HG02943 (cell line): ENCODE results near the gene INSM1.

Experiments used
- ATAC-seq: cut with Tn5 transposase; IDR thresholded peaks from one replicate; pipeline ENCODE4 v1.9.1; 2021; ENCODE audit warnings: mild to moderate bottlenecking, low read depth, moderate library complexity; ENCODE audit not compliant: unreplicated experiment

The INSM1 gene

DNA sequence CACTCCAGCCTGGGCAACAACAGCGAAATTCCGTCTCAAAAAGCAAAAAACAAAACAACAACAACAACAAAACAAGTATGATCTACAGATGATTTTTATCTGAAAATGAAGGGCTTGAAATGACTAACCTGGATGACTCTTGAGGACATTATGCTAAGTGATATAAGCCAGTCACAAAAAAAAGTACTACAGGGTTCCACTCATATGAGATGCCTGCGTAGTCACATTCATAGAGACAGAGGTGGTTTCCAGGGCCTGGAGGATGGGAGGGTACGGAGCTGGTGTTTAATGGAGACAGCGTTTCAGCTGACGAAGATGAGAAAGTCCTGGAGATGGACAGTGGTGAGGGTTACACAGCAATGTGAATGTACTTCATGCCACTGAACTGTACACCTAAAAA is 8.3 kb upstream of the INSM1 start:
- ATAC-seq = no peak

DNA sequence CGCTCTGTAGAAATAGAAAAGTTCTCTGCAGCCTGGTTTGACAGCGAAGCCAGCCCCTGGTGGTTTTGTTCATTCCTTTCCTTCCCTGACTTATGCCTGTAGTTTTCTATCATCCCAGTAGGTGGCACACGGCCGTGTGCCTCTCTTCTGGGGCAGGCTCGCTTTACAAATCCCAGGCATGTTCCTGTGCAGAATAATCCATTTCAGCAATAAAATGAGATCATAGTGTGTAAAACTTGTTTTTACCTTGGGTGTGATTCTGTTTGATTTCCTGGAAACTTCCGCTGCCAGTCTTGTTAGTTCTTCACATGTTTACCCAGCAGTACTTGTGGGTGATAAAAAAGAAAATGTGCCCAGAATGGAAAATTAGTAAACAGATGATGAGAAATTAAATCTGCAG is 7.4 kb upstream of the INSM1 start:
- no peak for ATAC-seq

DNA sequence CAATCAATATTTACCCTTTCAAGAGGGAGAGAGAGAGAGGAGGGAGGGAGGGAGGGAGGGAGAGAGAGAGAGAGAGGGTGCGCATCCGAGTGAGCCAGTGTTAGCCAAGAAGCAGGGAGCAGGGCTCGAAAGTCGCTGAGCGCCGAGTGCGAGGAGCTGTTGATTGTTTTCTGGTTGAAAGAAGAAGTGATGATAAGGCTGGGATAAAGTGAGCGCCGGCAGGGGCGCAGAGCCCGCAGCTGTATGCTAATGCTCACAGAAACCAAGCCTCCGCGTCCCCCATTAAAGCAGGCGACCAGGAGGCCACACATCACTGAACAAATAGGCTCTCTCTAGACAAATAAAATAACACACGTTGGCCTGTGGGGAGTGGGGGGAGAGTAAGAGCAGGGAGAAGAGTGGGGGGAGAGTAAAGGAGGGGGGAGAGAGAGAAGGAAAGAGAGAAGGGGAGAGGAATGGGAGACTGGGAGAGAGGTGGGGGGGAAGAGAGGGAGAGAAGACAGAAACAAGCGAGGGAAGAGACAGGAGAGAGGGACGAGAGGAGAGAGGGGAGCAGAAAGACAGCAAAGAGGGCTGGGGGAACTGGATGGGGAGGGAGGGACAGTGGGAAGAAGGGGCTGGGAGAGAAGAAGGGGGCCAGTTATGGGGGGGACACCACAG is 5.0 kb upstream of the INSM1 start:
- no peak for ATAC-seq

DNA sequence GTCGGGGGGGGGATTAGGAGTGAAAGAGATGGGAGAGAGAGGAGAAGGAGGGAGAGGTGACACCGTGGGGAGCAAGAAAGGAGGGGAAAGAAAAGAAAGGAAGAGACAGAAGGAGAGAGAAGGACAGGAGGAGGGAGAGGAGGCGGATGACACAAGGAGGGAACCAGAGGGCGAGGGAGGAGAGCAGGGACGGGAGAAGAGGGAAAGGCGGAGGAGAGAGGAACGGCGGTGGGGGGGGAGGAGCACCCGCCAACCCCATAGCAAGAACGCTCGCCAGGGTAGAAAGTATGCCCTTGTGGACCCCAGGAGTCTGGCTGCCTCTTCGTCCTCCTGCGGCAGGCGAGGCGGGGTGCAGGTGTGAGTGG is 4.5 kb upstream of the INSM1 start:
- ATAC-seq = no peak

DNA sequence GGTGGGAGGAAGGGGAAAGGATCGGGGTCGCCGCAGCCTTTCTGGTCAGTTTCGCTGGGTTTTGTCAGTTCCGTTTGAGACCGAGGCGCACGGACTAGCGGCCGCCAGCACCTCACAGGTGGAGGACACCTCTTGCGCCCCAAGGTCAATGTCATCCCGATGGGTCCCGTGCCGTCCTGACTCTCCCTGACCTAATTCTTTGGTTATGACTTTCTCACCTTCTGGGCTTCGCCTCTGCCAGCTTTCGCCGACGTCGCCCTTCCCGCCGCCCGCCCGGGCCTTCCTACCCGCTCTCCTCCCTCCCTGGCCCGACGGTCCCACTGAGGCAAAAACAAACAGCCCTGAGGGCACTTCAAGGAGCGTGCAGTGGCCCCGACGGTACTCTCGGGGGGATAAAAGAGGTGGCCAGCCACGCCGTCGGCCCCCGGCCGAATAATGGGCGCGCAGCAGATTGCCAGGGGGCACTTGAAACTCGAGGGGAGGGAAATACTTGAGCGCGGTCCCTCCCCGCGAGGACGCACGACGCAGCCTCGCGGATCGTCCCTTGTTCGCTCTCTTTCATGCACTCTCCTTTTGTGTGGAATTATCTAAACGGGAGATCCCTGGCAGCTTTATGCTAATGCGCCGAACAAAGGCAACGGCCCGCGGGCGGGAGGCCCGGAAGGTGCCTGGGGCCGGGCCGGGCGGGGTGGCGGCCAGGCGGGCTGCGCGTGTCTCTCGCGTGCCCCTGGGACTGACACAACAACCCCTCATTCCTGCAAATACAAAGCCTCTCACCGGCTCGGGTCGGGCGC is 3.9 kb upstream of the INSM1 start:
- ATAC-seq = no peak

DNA sequence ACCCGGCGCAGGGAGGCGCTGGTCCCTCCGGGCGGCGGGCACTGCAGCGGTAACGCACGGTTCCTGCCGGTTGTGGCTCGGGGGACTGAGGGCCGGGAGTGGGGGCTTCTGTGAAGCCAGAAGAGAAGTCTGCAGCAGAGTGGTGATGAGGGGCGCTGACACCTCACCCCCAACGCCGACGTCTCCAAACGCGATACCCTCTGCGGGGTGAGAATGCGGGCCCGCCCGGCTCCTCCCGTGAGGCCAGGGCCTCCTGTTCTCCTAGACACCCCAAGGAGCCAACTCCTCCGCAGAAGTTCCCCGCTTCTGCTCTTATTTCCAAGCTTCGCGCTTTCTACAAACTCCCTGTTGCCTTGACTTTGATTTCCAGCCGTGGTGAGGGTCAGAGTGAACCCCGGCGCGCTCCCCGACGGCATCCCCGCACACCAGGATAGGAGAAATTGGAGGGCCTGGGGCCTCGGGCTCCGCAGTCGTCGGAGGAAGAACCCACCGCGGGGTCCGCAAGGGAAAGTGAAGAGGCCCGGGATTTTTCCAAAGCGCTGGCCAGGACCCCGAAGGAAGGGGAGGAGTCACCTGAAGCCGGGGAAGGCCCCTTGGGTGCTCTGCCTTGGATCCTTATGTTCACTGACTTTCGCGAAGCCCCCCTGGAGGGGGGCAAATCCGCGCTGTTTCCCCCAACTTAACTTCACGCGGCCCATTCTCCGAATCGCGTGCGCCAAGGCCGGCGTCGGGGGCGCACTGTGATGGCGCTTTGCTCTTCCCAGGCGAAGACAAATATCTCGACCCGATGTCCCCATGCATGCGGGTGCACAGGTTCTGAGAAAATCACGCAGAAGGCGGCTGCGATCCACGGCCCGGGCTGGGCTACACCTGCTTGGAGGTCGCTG is 3.1 kb upstream of the INSM1 start:
- ATAC-seq = no peak

DNA sequence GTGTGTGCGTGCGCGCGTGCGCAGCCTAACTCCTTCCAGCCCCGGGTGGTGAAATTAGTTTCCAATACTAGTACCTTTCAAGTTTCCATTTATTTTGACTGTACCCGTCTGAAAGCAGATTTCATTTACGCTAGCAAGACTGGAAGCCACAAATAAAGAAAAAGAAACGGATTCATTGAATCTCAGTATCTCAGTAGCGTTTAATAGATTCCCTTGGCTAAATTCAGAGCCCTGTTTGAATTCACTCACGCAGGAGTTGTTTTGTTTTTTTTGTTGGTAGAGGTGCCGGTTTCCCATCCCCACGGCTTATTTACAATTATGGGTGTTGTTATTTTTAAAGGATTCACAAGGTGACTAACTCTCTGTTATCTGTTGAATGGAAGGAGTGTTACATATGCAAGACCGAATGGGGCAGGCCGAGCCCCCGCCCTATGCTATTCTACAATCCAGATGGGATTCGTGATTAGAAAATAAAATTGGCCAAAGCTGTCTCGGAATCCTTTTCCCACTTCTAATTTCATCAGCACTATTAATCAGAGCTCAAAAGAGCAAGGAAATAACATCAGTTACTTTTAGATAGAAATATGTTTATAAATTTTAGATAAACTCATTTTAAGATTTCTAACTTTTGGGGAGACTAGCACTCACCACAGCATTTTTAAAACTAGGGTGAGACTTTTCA is 2.3 kb upstream of the INSM1 start:
- ATAC-seq = no peak

DNA sequence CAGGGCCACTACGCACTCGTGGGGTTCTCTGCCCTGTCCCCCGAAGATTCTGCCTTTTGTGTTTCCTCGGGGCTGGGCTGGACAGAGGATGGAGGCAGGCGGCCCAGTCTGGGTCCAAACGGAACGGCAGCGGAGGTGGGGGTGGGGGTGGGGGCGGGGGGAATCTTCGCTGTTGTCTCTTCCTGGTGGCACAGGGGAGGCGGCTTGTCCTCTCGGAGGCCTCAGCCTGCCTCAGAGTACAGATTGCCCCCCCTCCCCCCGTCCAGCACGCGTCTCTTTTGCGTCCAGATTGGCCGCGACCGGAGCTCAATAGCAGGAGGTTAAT is 1.4 kb upstream of the INSM1 start:
- ATAC-seq = no peak

DNA sequence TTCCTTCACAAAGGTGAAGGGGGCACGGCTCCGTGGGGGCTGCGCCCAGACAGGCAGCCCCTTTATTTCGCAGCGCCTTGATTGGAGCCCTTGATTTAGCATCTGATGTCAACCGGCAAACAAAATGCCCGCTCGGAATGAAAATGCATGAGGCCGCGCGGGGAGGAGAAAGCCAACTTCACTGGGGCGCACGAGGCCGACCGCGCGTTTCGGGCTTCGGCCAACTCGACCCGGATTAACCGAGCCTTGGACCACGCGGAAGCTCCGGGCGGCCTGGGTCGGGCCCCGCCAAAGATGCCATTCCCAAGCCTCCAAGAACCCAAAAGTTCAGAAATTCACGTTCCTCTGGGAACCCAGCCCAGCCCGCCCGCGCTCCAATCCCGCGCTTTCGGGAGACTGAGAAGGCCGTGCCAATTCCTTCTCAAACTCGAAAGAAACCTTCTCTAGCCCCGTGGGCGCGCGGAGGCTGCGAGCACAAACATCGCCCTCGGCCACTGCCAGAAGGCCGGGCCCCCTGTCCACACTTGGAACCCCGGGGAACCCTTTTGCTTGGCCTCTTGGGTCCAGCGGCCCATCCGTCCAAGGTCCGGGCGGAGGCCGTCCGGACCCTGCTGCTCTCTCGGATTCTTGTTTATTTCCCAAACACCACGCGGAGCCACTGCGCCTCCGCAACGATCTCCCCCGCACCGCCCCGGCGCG is 879 bp upstream of the INSM1 start:
- no peak for ATAC-seq

DNA sequence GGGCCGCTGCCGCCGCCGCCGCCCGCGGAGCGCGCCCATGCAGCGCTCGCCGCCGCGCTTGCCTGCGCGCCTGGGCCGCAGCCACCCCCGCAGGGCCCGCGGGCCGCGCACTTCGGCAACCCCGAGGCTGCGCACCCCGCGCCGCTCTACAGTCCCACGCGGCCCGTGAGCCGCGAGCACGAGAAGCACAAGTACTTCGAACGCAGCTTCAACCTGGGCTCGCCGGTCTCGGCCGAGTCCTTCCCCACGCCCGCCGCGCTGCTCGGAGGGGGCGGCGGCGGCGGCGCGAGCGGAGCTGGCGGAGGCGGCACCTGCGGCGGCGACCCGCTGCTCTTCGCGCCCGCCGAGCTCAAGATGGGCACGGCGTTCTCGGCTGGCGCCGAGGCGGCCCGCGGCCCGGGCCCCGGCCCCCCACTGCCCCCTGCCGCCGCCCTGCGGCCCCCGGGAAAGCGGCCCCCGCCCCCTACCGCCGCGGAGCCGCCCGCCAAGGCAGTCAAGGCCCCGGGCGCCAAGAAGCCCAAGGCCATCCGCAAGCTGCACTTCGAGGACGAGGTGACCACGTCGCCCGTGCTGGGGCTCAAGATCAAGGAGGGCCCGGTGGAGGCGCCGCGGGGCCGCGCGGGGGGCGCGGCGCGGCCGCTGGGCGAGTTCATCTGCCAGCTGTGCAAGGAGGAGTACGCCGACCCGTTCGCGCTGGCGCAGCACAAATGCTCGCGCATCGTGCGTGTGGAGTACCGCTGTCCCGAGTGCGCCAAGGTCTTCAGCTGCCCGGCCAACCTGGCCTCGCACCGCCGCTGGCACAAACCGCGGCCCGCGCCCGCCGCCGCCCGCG is 730 bp downstream of the INSM1 start:
- no peak for ATAC-seq

DNA sequence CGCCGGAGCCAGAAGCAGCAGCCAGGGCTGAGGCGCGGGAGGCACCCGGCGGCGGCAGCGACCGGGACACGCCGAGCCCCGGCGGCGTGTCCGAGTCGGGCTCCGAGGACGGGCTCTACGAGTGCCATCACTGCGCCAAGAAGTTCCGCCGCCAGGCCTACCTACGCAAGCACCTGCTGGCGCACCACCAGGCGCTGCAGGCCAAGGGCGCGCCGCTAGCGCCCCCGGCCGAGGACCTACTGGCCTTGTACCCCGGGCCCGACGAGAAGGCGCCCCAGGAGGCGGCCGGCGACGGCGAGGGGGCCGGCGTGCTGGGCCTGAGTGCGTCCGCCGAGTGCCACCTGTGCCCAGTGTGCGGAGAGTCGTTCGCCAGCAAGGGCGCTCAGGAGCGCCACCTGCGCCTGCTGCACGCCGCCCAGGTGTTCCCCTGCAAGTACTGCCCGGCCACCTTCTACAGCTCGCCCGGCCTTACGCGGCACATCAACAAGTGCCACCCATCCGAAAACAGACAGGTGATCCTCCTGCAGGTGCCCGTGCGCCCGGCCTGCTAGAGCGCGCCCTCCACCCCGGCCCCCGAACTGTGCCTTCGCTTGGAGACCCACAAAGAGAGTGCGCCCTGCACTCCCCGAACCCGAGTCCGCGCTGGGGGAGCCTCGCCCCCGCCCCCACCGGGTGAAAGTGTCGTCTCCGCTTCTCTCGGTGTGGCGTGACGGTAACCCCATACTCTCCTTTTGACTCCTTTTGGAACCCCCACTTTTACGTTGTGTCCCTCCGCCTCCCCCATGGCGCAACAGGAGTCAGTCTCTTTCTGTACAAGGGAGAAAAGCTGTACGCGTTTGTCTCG is 1.6 kb downstream of the INSM1 start:
- no peak for ATAC-seq

DNA sequence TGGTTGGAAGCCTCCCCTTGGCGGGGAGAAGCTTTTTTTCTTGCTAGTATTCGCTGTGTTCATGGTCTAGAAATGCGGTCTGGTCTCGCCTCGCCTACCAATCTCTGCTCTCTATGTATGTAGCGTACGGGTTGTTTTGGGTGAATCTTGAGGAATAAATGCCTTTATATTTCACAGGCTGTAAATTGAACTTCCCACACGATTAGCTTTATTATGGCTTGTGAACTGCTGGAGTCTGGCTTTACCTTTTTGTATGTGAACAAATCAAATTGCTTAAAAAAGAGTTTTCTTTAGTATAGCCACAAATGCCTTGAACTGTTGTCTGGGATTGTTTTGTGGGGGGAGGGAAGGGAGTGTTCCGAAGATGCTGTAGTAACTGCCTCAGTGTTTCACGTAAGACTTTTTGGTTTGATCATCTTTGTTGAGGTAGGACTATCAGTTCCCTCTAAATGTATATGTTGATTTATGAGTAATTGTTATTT is 2.2 kb downstream of the INSM1 start:
- no peak for ATAC-seq

DNA sequence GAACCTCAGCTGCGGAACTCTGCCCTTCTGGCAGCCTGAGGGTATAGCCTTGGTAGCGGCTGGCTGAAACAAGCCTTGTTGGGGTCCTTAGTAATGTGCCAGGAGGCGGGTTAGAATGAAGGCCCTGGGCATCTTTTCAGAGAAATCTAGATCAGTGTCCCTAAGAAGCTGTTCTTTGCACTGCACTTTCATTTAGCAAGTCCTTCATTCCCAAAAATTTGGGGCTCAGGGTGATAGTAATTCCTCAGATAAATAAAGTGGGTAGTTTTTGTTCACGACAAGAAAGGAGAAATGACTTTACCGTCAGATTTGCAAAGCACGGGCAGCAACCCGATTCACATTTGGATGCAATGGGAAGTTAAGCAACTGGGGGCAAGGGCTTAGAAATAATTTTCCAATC is 3.2 kb downstream of the INSM1 start:
- no peak for ATAC-seq

DNA sequence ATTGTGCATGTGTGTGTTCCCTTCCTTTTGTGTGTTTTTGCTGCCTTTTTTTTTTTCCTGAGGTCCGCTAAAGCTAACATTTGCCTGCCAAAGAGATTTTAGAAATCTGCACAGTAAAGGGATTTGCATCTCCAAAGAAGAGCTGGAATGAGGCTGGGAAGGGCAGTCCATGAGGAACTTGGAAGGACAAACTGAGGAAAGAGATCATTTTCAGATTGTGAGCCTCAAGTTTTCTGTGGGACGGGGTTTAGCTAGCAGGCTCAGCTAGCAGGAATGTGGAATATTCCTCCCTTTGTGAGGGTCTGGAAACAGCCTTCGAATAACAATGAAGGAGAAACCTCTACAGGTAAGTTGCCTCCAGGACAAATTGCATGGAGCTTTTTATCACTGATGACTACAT is 3.8 kb downstream of the INSM1 start:
- no peak for ATAC-seq

DNA sequence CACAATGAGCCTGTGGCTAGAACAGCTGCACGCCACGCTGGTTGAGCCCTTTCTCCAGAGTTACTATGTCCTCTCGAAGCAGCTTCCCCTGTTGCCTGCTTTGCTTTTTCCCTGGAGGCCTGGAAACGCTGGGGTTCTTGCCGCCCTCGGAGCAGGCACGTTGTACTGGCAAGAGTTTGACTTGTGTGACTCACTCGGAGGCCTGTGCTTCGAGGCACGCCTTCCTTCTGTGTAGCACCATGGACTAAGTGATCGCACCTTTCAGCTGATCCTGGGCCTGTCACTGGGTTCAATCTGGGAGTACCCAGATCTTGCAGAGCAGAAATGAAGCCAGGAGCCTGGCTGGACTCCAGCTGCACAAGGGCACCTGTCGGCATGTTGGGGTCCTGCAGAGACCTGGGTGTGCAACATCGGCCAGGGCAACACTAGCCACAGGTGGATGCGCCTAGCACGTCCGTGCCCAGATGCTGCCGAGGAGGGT is 5.2 kb downstream of the INSM1 start:
- ATAC-seq = no peak

DNA sequence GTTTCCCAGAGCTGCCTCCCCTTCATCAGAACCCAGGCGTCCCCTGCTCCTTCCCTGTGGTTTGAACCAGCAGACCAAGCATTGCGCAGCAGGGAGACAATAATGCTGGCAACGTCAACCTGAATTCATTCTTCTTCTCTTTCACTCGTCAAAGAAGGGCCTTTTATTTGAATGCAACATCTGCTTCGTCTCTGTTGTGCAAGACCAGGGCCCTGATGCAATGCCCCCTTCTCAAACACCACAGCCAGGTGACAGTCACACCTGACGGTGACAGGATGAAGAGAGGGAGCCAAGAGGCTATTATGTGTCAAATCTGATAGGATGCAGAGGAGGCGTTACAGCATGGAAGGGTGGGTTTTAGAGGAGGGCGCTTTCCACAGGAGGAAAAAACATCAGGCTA is 8.0 kb downstream of the INSM1 start:
- ATAC-seq = no peak

DNA sequence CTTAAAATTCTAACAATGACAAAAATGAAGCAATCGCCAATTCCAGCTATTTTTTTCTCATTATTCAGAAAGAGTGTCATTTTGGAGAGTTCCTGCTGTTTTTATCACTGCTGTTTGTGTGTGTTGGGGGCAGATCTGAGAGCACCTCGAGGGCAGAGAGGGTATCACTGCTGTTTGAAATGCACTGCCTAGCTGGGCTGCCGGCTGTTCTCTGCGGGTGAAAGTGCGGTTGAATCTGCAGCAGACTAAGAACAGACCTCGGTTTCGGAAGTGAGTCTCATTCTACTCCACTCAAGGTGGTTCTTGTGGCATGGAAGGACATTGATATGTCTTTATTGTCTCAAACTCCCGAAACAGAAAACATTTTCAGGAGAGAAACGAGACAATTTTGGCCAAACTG is 18.3 kb downstream of the INSM1 start:
- ATAC-seq = no peak

DNA sequence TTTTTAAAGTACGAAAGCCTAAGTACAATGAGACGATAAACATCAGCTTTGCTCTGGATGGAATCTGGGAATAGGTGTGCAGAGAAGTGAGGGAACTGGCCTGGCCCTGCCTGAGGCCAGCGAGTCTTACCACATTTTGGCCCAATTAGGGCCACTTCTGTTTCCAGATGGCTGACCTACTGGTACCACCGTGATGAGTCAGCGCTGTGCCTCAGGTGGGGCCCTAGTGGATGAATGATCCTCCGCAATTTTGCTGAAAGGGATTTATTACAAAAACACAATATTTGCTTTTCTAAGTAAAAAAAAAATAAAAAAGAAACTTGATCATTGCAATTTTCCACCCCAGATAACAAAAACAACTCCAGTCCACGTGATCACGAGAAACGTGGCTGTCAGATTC is 22.5 kb downstream of the INSM1 start:
- no peak for ATAC-seq
